Suprapubic skin (tissue), 3 donors: Measurements from ENCODE around the gene FAM53C.
"Not testable (repeated sequence)": the region's sequence is repeated elsewhere in the genome, so short reads cannot be mapped to it uniquely, and the experiment has no call there.

Experiments used
- CTCF ChIP-seq, 2 donors: fragments of 200-600 bp in 1 of 2; fragments of 450-650 bp in 1 of 2; sonication (generic) in 1 of 2; IDR thresholded peaks; one replicate each; pipeline ENCODE4 v1.5.1; 2016 to 2019; ENCODE audit warnings: antibody characterized with exemption in 2 of 2, mild to moderate bottlenecking in 1 of 2, moderate library complexity in 1 of 2
- EP300 ChIP-seq: sonication (generic); formaldehyde crosslinking; IDR thresholded peaks from one replicate; pipeline ENCODE4 v1.6.1; 2017; ENCODE audit warnings: antibody characterized with exemption
- POLR2A ChIP-seq, 2 donors: fragments of 450-650 bp; IDR thresholded peaks; one replicate each; pipeline ENCODE4 v1.6.1; 2017; ENCODE audit warnings: antibody characterized with exemption in 2 of 2, mild to moderate bottlenecking in 2 of 2, moderate library complexity in 2 of 2

GRCh38 chr5:138389911-138390310, 51.8 kb downstream of the FAM53C start:
- not testable (repeated sequence) for TF ChIP-seq EP300; CTCF (IDR thresholded peaks at IDR 0.05); POLR2A (IDR thresholded peaks at IDR 0.05)
